ENCODE results near the gene BBX. TPM values are rescaled to one million over a fixed set of nuclear protein-coding genes. Genes with fewer than 3 reads are reported as not detected.
A peak's percentile ranks its signal among the peaks of the same experiment; 100 is the strongest.

The BBX gene
- total and polyA plus RNA-seq, 2 of the 13 experiments (the other 11 are each of a cell fraction or from before 2014, with no cell fraction given) = 13.7 to 23.2 TPM

DNA sequence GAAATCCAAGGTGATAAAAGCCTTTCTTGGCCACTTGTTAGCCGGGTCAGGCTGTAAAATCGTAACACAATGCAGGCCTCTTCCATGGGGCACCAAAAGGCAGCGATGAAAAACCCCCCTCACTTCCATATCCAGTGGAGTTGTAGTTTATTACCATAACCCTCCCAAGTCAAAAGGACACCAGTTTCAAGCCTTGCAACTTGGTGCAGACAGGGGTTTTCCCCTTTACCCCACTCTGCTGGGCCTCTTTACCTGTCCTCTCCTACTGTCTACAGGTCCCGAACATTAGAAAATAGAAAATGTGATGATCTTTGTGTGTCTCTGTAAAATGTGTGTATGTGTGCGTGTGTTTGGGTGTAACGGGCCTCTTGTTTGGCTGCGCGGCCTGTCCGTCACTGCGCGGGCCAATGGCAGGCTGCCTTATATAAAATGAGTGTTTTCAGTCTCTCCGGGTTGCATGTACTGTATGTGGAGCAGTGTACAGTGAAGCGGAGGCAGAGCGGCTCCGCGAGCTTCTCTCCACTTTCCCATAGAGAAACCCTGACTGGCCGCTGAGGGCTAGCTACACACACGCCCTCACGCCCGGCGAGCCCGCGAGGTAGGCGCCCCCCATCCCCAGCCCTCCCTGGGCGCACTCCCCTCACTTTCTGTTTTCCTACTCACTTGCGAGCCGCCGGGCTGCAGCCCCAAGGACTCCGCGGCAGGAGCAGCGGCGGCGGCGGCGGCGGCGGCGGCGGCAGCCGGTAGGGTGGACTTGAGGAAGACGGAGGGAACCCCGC is at the start of gene BBX (continued):
- TF ChIP-seq, protein P1, sequence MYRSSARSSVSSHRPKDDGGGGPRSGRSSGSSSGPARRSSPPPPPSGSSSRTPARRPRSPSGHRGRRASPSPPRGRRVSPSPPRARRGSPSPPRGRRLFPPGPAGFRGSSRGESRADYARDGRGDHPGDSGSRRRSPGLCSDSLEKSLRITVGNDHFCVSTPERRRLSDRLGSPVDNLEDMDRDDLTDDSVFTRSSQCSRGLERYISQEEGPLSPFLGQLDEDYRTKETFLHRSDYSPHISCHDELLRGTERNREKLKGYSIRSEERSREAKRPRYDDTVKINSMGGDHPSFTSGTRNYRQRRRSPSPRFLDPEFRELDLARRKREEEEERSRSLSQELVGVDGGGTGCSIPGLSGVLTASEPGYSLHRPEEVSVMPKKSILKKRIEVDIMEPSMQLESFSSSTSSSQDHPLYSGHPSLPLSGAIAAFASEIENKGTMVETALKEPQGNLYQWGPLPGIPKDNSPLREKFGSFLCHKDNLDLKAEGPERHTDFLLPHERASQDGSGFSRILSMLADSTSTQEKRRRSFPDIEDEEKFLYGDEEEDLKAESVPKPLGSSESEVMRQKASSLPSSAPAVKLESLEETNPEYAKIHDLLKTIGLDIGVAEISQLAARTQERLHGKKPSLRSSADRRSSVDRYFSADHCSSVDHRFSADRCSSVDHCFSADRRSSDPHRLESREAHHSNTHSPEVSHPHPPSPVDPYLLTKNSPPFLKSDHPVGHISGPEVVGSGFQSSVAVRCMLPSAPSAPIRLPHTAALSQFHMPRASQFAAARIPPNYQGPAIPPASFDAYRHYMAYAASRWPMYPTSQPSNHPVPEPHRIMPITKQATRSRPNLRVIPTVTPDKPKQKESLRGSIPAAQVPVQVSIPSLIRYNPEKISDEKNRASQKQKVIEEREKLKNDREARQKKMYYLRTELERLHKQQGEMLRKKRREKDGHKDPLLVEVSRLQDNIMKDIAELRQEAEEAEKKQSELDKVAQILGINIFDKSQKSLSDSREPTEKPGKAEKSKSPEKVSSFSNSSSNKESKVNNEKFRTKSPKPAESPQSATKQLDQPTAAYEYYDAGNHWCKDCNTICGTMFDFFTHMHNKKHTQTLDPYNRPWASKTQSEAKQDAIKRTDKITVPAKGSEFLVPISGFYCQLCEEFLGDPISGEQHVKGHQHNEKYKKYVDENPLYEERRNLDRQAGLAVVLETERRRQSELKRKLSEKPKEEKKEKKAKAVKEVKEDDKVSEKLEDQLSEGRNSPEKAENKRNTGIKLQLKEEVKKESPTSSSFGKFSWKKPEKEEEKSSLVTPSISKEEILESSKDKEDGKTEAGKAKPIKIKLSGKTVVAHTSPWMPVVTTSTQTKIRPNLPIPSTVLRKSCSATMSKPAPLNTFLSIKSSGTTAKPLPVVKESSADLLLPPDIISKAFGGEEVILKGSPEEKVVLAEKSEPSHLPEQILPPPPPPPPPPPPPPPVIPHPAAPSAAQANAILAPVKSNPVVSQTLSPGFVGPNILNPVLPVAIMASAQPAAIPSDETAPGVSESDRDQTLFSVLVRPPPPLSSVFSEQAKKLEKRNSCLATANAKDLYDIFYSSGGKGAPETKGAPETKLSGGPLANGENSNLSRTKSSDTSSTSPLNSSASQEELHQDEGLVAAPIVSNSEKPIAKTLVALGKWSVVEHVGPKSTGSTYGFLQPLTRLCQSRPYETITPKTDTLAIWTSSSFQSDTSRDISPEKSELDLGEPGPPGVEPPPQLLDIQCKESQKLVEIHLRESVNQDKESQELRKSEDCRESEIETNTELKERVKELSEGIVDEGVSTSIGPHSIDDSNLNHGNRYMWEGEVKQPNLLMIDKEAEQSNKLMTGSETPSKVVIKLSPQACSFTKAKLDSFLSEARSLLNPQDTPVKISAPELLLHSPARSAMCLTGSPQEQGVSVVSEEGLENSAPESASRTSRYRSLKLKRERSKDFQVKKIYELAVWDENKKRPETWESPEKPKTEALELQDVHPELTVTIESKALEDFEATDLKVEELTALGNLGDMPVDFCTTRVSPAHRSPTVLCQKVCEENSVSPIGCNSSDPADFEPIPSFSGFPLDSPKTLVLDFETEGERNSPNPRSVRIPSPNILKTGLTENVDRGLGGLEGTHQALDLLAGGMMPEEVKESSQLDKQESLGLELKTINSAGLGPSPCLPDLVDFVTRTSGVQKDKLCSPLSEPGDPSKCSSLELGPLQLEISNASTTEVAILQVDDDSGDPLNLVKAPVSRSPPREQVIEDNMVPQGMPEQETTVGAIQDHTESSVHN (CRISPR knock-in tag; IDR thresholded peaks at IDR 0.05) = no peak
- TF ChIP-seq TOPORS (CRISPR knock-in tag; IDR thresholded peaks at IDR 0.05) (no peak), PHF21A (CRISPR knock-in tag; IDR thresholded peaks at IDR 0.05) (peak; percentile 47; the same call in 1 of the 2 replicates), NFE2 (CRISPR knock-in tag; IDR thresholded peaks at IDR 0.05) (no peak), MYC (CRISPR knock-in tag; IDR thresholded peaks at IDR 0.05; ENCODE audit: borderline replicate concordance) (peak; percentile 25; the same call in 1 of the 2 replicates), ZNF274 (CRISPR knock-in tag; IDR thresholded peaks at IDR 0.05) (no peak), ZNF598 (CRISPR knock-in tag; IDR thresholded peaks at IDR 0.05; ENCODE audit: borderline replicate concordance) (no peak), EED (CRISPR knock-in tag; IDR thresholded peaks at IDR 0.05) (no peak)
- TF ChIP-seq, protein P2, sequence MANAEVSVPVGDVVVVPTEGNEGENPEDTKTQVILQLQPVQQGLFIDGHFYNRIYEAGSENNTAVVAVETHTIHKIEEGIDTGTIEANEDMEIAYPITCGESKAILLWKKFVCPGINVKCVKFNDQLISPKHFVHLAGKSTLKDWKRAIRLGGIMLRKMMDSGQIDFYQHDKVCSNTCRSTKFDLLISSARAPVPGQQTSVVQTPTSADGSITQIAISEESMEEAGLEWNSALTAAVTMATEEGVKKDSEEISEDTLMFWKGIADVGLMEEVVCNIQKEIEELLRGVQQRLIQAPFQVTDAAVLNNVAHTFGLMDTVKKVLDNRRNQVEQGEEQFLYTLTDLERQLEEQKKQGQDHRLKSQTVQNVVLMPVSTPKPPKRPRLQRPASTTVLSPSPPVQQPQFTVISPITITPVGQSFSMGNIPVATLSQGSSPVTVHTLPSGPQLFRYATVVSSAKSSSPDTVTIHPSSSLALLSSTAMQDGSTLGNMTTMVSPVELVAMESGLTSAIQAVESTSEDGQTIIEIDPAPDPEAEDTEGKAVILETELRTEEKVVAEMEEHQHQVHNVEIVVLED (CRISPR knock-in tag; IDR thresholded peaks at IDR 0.05; ENCODE audit: borderline replicate concordance) = peak; percentile 23; the same call in 1 of the 2 replicates
- TF ChIP-seq, protein P3, sequence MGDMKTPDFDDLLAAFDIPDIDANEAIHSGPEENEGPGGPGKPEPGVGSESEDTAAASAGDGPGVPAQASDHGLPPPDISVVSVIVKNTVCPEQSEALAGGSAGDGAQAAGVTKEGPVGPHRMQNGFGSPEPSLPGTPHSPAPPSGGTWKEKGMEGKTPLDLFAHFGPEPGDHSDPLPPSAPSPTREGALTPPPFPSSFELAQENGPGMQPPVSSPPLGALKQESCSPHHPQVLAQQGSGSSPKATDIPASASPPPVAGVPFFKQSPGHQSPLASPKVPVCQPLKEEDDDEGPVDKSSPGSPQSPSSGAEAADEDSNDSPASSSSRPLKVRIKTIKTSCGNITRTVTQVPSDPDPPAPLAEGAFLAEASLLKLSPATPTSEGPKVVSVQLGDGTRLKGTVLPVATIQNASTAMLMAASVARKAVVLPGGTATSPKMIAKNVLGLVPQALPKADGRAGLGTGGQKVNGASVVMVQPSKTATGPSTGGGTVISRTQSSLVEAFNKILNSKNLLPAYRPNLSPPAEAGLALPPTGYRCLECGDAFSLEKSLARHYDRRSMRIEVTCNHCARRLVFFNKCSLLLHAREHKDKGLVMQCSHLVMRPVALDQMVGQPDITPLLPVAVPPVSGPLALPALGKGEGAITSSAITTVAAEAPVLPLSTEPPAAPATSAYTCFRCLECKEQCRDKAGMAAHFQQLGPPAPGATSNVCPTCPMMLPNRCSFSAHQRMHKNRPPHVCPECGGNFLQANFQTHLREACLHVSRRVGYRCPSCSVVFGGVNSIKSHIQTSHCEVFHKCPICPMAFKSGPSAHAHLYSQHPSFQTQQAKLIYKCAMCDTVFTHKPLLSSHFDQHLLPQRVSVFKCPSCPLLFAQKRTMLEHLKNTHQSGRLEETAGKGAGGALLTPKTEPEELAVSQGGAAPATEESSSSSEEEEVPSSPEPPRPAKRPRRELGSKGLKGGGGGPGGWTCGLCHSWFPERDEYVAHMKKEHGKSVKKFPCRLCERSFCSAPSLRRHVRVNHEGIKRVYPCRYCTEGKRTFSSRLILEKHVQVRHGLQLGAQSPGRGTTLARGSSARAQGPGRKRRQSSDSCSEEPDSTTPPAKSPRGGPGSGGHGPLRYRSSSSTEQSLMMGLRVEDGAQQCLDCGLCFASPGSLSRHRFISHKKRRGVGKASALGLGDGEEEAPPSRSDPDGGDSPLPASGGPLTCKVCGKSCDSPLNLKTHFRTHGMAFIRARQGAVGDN (CRISPR knock-in tag; IDR thresholded peaks at IDR 0.05) = peak; percentile 38; the same call in 1 of the 2 replicates
- TF ChIP-seq, protein P4, sequence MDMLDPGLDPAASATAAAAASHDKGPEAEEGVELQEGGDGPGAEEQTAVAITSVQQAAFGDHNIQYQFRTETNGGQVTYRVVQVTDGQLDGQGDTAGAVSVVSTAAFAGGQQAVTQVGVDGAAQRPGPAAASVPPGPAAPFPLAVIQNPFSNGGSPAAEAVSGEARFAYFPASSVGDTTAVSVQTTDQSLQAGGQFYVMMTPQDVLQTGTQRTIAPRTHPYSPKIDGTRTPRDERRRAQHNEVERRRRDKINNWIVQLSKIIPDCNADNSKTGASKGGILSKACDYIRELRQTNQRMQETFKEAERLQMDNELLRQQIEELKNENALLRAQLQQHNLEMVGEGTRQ (IDR thresholded peaks at IDR 0.05; ENCODE audit: low read depth, low read length) = no peak
- TF ChIP-seq, protein P4 (CRISPR knock-in tag; IDR thresholded peaks at IDR 0.05; ENCODE audit: borderline replicate concordance) = no peak
